Neutrophil (primary cell): ENCODE measurements around the gene XPOT.

Experiments used
- H3K27ac ChIP-seq: fragments of 200-600 bp; sonication (generic); 2 replicates; pipeline ENCODE4 v1.5.1; 2016; ENCODE audit warnings: mild to moderate bottlenecking, moderate library complexity
- H3K27me3 ChIP-seq: fragments of 200-600 bp; sonication (generic); 2 replicates; pipeline ENCODE4 v1.6.0; 2016; ENCODE audit warnings: mild to moderate bottlenecking
- H3K36me3 ChIP-seq: fragments of 200-600 bp; sonication (generic); 2 replicates; pipeline ENCODE4 v1.5.1; 2017
- H3K4me1 ChIP-seq, 2 experiments: fragments of 200-600 bp in 1 of 2; sonication (generic) in 1 of 2; 1 replicate in 1 of 2; 2 replicates in 1 of 2; pipeline versions ENCODE4 v1.5.1 to v1.6.1; 2013 to 2016; ENCODE audit warnings: low read depth in 1 of 2, low read length in 1 of 2, mild to moderate bottlenecking in 1 of 2, moderate library complexity in 1 of 2; ENCODE audit not compliant: control insufficient read depth in 1 of 2, insufficient read depth in 1 of 2
- H3K4me3 ChIP-seq, 2 experiments: fragments of 200-600 bp in 1 of 2; sonication (generic) in 1 of 2; 1 replicate in 1 of 2; 2 replicates in 1 of 2; pipeline ENCODE4 v1.5.1; 2013 to 2016; ENCODE audit warnings: low read depth in 1 of 2, low read length in 1 of 2, mild to moderate bottlenecking in 1 of 2, moderate library complexity in 1 of 2
- H3K9me3 ChIP-seq: fragments of 200-600 bp; sonication (generic); 2 replicates; pipeline ENCODE4 v1.5.1; 2016
- TF ChIP-seq, protein P1 (sequence below): fragments of 200-600 bp; sonication (generic); IDR thresholded peaks from 2 replicates; pipeline ENCODE4 v1.5.1; 2016; ENCODE audit warnings: antibody characterized with exemption

XPOT gene

DNA sequence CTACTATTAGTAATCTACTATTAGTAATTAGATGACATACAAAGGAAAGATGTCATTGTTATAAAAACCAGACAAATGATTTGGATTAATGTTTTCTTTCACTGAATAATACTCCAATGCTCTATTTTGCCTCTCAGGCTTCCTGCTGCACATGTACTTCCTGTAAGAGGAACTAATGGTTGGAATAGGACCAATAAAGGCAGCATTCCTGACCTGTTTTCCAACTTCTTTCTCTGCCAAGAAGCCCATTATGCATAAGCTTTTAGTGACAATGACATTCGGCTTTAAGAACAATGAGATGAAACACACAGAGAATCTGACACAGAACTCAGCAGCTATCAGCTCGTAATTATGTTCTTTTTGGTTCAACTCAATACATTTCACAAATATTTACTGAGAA is 8.5 kb upstream of the XPOT start:
- Histone ChIP-seq H3K4me1 (peaks cover 0 to under 1% of the 10 kb centered on the region in 2 experiments), H3K4me3 (no peak overlapping the region), H3K36me3 (no peaks in the 10 kb centered on the region), H3K27me3 (peaks cover 32% of the 10 kb centered on the region), H3K9me3 (no peaks in the 10 kb centered on the region), H3K27ac (no peak overlapping the region)
- TF ChIP-seq, protein P1, sequence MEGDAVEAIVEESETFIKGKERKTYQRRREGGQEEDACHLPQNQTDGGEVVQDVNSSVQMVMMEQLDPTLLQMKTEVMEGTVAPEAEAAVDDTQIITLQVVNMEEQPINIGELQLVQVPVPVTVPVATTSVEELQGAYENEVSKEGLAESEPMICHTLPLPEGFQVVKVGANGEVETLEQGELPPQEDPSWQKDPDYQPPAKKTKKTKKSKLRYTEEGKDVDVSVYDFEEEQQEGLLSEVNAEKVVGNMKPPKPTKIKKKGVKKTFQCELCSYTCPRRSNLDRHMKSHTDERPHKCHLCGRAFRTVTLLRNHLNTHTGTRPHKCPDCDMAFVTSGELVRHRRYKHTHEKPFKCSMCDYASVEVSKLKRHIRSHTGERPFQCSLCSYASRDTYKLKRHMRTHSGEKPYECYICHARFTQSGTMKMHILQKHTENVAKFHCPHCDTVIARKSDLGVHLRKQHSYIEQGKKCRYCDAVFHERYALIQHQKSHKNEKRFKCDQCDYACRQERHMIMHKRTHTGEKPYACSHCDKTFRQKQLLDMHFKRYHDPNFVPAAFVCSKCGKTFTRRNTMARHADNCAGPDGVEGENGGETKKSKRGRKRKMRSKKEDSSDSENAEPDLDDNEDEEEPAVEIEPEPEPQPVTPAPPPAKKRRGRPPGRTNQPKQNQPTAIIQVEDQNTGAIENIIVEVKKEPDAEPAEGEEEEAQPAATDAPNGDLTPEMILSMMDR, result no peak

DNA sequence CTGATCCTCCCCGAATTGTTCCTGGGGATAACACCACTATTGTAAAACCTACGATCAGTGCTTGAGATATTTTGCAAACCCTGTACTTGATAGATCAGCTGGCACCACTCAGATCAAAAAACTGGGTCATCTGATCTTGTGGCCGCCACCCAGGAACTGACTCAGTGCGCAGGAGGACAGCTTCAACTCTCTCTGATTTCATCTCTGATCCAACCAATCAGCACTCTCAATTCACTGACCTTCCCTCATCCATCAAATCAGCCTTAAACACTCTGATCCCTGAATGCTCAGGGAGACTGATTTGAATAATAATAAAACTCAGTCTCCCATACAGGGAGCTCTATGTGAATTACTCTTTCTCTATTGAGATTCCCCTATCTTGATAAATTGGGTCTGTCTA is 4.2 kb upstream of the XPOT start:
- no peak overlapping the region for H3K4me3 ChIP-seq
- no peaks in the 10 kb centered on the region for H3K36me3 ChIP-seq

DNA sequence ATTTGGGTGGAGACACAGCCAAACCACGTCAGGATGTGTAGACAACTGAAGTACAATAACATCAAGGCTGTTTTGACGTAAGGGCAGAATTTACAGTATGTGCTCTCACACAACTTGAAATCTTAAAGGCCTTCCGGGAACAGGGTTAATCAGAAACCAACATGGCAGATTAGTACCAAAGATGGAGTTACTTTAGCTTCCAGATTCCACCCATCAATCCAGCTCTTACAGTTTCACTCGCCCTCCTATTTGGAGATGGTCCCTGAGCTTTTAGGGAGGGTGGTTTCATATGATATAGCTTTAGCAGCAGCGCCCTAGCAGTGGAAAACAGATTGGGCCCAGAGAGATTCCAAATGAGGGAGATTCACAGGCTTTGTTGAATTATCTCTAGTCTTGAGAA is 2.0 kb upstream of the XPOT start:
- no peak overlapping the region for H3K4me3 ChIP-seq
- H3K27me3 ChIP-seq, result peaks cover 6% of the 10 kb centered on the region
- peaks cover 14 to 15% of the 10 kb centered on the region in 2 experiments for H3K4me1 ChIP-seq
- no peaks in the 10 kb centered on the region for H3K9me3 ChIP-seq
- H3K36me3 ChIP-seq, result no peaks in the 10 kb centered on the region
- TF ChIP-seq, protein P1, result no peak
- H3K27ac ChIP-seq, result no peak overlapping the region

More for the DNA sequence above, 4.2 kb upstream of the XPOT start:
- TF ChIP-seq, protein P1, result no peak
- no peaks in the 10 kb centered on the region for H3K9me3 ChIP-seq
- no peak overlapping the region for H3K27ac ChIP-seq
- peaks cover 8 to 9% of the 10 kb centered on the region in 2 experiments for H3K4me1 ChIP-seq
- H3K27me3 ChIP-seq, result peaks cover 6% of the 10 kb centered on the region

DNA sequence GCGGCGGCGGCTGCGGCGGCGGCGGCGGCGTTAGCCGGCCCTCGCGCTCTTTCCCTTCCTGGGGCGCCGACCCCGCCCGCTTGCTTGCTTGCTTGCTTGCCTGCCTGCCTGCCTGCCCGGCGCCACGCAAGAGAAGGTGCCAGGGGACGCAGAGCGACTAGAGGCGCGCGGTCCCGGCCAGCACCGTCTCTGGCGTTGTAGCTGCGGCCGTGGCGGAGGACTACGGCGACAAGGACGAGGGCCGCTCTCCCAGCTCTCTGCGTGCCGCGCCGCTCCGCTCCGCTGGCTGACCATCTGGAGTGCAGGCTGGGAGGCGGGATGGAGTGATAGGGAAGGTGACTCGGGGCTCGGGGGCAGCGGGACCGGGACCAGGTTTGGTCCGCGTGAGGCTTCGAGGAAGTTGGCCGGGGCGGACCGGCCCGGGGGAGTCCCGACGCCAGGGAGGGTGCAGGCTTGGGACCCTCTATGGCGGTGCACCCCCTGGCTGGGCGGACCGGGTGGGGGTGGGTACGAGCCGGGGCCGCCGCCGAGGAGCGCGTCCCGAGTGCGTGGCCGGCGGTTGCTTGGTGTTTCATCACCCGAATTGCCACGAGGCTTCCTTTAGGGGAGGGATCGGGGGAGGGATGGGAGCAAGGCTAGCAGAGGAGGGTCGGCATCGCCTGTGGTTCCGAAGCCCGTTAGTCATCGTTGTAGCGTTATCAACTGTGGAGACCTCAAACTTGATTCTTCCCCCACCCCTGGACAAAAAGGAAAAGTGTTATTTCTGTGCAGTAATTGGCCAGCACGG is 471 bp downstream of the XPOT start:
- H3K4me1 ChIP-seq, result peaks cover 14 to 15% of the 10 kb centered on the region in 2 experiments
- peak overlapping the region; percentile 92 for H3K27ac ChIP-seq
- peak overlapping the region; percentile 86 to 89 for H3K4me3 ChIP-seq

DNA sequence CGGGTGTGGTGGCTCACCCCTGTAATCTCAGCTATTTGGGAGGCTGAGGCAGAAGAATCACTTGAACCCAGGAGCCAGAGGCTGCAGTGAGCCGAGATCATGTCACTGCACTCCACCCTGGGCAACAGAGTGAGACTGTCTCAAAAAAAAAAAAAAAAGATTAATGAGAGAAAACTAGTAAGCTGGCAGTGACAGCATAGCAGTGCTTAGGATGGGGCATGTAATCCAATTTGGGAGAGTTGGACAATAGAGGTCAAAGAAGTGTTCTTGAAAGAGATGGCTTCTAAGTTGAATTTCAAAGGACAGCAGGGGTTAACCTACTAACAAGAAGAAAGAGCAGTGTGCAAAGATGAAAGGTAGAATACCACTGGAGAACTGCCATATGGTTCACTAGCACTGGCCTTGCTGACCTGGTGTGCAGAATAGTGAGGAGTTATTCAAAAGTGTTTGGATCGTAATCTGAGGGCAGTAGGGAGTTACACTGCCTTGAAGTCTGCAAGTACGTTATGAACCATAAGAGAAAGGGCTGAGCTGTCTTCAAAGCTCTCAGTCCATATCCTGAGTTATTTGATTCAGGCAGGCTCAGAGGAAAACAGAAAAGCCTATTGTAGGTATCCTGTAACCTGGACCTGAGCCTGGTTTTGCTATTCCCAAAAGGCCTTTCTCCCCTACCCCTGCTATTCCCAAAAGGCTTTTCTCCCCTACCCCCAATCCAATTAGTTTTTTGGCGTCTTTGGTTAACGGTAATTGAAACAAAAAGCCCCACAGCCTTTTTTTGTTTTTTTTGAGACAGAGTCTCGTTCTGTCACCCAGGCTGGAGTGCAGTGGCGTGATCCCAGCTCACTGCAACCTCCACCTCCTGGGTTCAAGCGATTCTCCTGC is 3.4 kb downstream of the XPOT start:
- no peaks in the 10 kb centered on the region for H3K9me3 ChIP-seq
- no peak overlapping the region for H3K4me3 ChIP-seq
- H3K4me1 ChIP-seq, result peaks cover 14 to 15% of the 10 kb centered on the region in 2 experiments
- TF ChIP-seq, protein P1, result no peak
- no peaks in the 10 kb centered on the region for H3K27me3 ChIP-seq
- no peak overlapping the region for H3K27ac ChIP-seq
- peaks cover 16% of the 10 kb centered on the region for H3K36me3 ChIP-seq

More for the DNA sequence above, 471 bp downstream of the XPOT start:
- TF ChIP-seq, protein P1, result no peak
- Histone ChIP-seq H3K27me3 (peaks cover 6% of the 10 kb centered on the region), H3K36me3 (no peaks in the 10 kb centered on the region), H3K9me3 (no peaks in the 10 kb centered on the region)
